HCT116 (cell line): Measurements from ENCODE around the gene EPHA8.

Experiments used
- EZH2 ChIP-seq: fragments of 200-600 bp; sonication (generic); IDR thresholded peaks from 2 replicates; pipeline ENCODE4 v1.6.1; 2017; ENCODE audit warnings: antibody characterized with exemption, mixed run types
- FOSL1 ChIP-seq: IDR thresholded peaks from 2 replicates; pipeline ENCODE4 v1.6.1; 2012; ENCODE audit warnings: low read depth
- POLR2AphosphoS5 ChIP-seq: IDR thresholded peaks from 2 replicates; pipeline ENCODE4 v1.6.1; 2011; ENCODE audit warnings: mild to moderate bottlenecking, low read depth, low read length, moderate library complexity
- RAD21 ChIP-seq: IDR thresholded peaks from 2 replicates; pipeline ENCODE4 v1.6.1; 2012; ENCODE audit warnings: low read depth, mild to moderate bottlenecking
- TF ChIP-seq, protein P1 (sequence below), 3 experiments: fragments of 200-600 bp in 1 of 3; sonication (generic) in 1 of 3; IDR thresholded peaks in 2 of 3; conservative IDR thresholded peaks in 1 of 3; 2 replicates each; pipeline ENCODE4 v1.5.1; 2012 to 2017; ENCODE audit warnings: low read depth in 2 of 3, low read length in 2 of 3, antibody characterized with exemption in 1 of 3, borderline replicate concordance in 1 of 3, control low read depth in 1 of 3, mild to moderate bottlenecking in 1 of 3, mixed read lengths in 1 of 3, mixed run types in 1 of 3, moderate library complexity in 1 of 3; ENCODE audit not compliant: insufficient read depth in 1 of 3
- TF ChIP-seq, protein P2 (sequence below): IDR thresholded peaks from 2 replicates; pipeline ENCODE4 v1.6.1; 2012; ENCODE audit warnings: low read depth

DNA sequence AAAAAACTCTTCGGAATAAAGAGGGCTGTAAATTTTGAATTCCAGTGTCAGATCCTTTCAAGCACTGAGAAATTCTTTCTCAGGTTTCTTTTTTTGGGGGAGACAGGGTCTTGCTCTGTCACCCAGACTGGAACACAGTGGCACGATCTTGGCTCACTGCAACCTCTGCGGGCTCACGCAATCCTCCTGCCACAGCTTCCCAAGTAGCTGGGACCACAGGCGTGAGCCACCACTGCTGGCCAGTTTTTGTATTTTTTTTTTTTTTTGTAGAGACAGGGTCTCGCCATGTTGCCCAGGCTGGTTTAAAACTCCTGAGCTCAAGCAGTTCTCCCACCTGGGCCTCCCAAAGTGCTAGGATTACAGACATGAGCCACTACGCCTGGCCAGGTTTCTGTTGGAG is 34.8 kb upstream of the EPHA8 start:
- TF ChIP-seq, protein P1, sequence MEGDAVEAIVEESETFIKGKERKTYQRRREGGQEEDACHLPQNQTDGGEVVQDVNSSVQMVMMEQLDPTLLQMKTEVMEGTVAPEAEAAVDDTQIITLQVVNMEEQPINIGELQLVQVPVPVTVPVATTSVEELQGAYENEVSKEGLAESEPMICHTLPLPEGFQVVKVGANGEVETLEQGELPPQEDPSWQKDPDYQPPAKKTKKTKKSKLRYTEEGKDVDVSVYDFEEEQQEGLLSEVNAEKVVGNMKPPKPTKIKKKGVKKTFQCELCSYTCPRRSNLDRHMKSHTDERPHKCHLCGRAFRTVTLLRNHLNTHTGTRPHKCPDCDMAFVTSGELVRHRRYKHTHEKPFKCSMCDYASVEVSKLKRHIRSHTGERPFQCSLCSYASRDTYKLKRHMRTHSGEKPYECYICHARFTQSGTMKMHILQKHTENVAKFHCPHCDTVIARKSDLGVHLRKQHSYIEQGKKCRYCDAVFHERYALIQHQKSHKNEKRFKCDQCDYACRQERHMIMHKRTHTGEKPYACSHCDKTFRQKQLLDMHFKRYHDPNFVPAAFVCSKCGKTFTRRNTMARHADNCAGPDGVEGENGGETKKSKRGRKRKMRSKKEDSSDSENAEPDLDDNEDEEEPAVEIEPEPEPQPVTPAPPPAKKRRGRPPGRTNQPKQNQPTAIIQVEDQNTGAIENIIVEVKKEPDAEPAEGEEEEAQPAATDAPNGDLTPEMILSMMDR (IDR thresholded peaks at IDR 0.05 in 2 of 3, conservative IDR thresholded peaks at IDR 0.05 in 1 of 3; ENCODE audit: borderline replicate concordance in 1 of 3, insufficient read depth in 1 of 3, low read depth in 2 of 3, low read length in 2 of 3): no peak
- no peak for TF ChIP-seq EZH2
- no peak for TF ChIP-seq POLR2AphosphoS5
- TF ChIP-seq, protein P2, sequence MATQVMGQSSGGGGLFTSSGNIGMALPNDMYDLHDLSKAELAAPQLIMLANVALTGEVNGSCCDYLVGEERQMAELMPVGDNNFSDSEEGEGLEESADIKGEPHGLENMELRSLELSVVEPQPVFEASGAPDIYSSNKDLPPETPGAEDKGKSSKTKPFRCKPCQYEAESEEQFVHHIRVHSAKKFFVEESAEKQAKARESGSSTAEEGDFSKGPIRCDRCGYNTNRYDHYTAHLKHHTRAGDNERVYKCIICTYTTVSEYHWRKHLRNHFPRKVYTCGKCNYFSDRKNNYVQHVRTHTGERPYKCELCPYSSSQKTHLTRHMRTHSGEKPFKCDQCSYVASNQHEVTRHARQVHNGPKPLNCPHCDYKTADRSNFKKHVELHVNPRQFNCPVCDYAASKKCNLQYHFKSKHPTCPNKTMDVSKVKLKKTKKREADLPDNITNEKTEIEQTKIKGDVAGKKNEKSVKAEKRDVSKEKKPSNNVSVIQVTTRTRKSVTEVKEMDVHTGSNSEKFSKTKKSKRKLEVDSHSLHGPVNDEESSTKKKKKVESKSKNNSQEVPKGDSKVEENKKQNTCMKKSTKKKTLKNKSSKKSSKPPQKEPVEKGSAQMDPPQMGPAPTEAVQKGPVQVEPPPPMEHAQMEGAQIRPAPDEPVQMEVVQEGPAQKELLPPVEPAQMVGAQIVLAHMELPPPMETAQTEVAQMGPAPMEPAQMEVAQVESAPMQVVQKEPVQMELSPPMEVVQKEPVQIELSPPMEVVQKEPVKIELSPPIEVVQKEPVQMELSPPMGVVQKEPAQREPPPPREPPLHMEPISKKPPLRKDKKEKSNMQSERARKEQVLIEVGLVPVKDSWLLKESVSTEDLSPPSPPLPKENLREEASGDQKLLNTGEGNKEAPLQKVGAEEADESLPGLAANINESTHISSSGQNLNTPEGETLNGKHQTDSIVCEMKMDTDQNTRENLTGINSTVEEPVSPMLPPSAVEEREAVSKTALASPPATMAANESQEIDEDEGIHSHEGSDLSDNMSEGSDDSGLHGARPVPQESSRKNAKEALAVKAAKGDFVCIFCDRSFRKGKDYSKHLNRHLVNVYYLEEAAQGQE: no peak
- TF ChIP-seq RAD21: no peak
- TF ChIP-seq FOSL1: no peak
